OCI-LY7 (cell line): ENCODE measurements around the gene ERBIN. TPM values are rescaled to one million over a fixed set of nuclear protein-coding genes. Genes with fewer than 3 reads are reported as not detected.

Experiments
- BruUV-seq: library from RNA; stranded (reverse); fragments of 400-500 nt; replicated peaks from 2 replicates; lab custom pipeline; 2021; lab: Mats Ljungman, UMichigan
- CTCF ChIA-PET: fragments of 300-600 bp; sonication (Branson Sonifier 250); formaldehyde crosslinking; loops from one replicate; lab custom pipeline; 2022; ENCODE audit warnings: antibody characterized with exemption; ENCODE audit not compliant: unreplicated experiment; lab: Charles Lee
- POLR2A ChIA-PET: fragments of 300-600 bp; sonication (Branson Sonifier 250); formaldehyde crosslinking; loops from one replicate; lab custom pipeline; 2022; ENCODE audit warnings: antibody characterized with exemption; lab: Charles Lee
- DNase-seq: peaks from one replicate; pipeline ENCODE4 v3.0.0-alpha.2; 2015; ENCODE audit warnings: low spot score
- H2AFZ ChIP-seq: fragments of 200-600 bp; sonication (generic), shearing (Covaris generic); 2 replicates; pipeline ENCODE4 v1.6.1; 2014; ENCODE audit warnings: mild to moderate bottlenecking, antibody characterized with exemption, low read length, moderate library complexity
- H3K27ac ChIP-seq: fragments of 200-600 bp; sonication (generic); 2 replicates; pipeline ENCODE4 v1.5.1; 2014; ENCODE audit warnings: mixed run types, low read depth, mild to moderate bottlenecking, moderate library complexity, low read length, inconsistent platforms; ENCODE audit not compliant: poor library complexity, severe bottlenecking
- H3K36me3 ChIP-seq: fragments of 200-600 bp; sonication (generic); 2 replicates; pipeline ENCODE4 v1.6.1; 2014; ENCODE audit warnings: mild to moderate bottlenecking, antibody characterized with exemption, low read length, moderate library complexity, mixed read lengths; ENCODE audit not compliant: insufficient read depth
- H3K4me1 ChIP-seq: fragments of 200-600 bp; sonication (generic); 2 replicates; pipeline ENCODE4 v1.5.1; 2014; ENCODE audit warnings: mild to moderate bottlenecking, low read length; ENCODE audit not compliant: insufficient read depth, poor library complexity, severe bottlenecking
- H3K4me2 ChIP-seq: fragments of 200-600 bp; sonication (generic); 2 replicates; pipeline ENCODE4 v1.6.1; 2014; ENCODE audit warnings: mild to moderate bottlenecking, low read length
- H3K4me3 ChIP-seq: fragments of 200-600 bp; sonication (generic); 2 replicates; pipeline ENCODE4 v1.5.1; 2014; ENCODE audit warnings: mild to moderate bottlenecking, low read depth, low read length; ENCODE audit not compliant: poor library complexity, severe bottlenecking
- H3K79me2 ChIP-seq: fragments of 200-600 bp; sonication (generic); 2 replicates; pipeline ENCODE4 v1.6.1; 2016; ENCODE audit warnings: low read depth, mild to moderate bottlenecking, low read length, moderate library complexity, mixed read lengths; ENCODE audit not compliant: insufficient read depth
- H3K9me2 ChIP-seq: fragments of 200-600 bp; sonication (generic); 2 replicates; pipeline ENCODE4 v1.6.1; 2016; ENCODE audit warnings: mild to moderate bottlenecking, low read length, mixed read lengths; ENCODE audit not compliant: insufficient read depth
- H3K9me3 ChIP-seq: fragments of 200-600 bp; sonication (generic); 2 replicates; pipeline ENCODE4 v1.6.1; 2014; ENCODE audit warnings: mild to moderate bottlenecking, mixed run types, low read length, mixed read lengths
- H4K20me1 ChIP-seq: fragments of 200-600 bp; sonication (generic); 2 replicates; pipeline ENCODE4 v1.6.1; 2014; ENCODE audit warnings: mild to moderate bottlenecking, antibody characterized with exemption, low read length, moderate library complexity, mixed read lengths; ENCODE audit not compliant: insufficient read depth
- EZH2phosphoT487 ChIP-seq: fragments of 200-600 bp; sonication (generic); IDR thresholded peaks from 2 replicates; pipeline ENCODE4 v1.6.1; 2018; ENCODE audit warnings: low read depth, borderline replicate concordance, mild to moderate bottlenecking, mixed run types, antibody characterized with exemption, low read length, moderate library complexity, mixed read lengths
- intact Hi-C: fragments of 100-400 bp; cut with micrococcal nuclease; formaldehyde crosslinking; loops from one replicate; pipeline ENCODE4 v1.10.0; 2022; ENCODE audit not compliant: unreplicated experiment
- total RNA-seq, 2 experiments: library from RNA; depleted of rRNA in 1 of 2; stranded (reverse); fragments of >200 nt in 1 of 2; shearing (Covaris generic) in 1 of 2; gene quantifications; 2 replicates each; pipeline ENCODE4 v1.2.3, GENCODE V29; 2014 to 2022
- TF ChIP-seq, protein P1 (sequence below): fragments of 200-600 bp; sonication (generic); conservative IDR thresholded peaks from 2 replicates; pipeline ENCODE4 v1.5.1; 2014; ENCODE audit warnings: mild to moderate bottlenecking, antibody characterized with exemption, low read length, moderate library complexity, mixed read lengths

Gene ERBIN
- total RNA-seq, 2 experiments from 2014 or later: 84.5 to 132 TPM

DNA sequence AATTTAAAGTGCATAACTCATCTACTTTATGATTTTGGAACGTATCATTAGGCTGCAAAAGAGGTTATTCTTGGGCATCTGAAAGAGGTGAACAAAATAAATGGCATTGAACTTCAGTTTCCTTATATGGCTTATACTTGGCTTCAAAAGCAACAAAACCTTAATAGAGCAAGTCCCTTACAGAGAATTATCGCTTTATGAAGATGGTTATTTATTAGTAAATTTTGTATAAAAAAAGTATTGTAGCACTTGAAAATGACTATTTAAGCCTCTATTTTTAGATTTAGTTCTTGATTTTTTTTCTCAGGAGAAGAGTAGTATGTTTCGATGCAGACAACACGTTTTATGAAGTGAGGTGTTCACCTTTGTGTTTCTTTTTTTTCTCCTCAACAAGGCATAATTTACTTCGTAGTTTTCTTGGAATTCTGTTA, 2.0 kb downstream of the ERBIN start:
- CTCF ChIA-PET: no interaction called here
- no peaks in the 10 kb centered on the region for H3K9me3 ChIP-seq

DNA sequence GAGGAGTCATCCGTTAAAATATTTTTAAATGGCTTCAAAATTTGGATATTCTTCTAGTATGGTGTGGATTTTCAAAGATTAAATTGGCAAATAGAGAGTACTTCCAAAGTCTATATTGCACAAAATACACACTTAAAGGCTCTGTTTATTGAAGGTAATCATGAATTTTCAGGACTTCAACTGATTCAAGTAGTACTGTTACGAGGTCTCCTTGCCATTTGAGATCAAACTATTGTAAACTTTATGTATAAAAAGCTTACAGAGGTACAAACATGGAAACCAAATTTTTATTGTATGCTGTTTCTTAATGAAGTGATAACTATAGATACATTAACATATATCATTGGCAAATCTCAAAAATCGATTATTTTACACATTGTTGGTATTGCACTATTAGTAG, 2.5 kb downstream of the ERBIN start:
- DNase-seq: no peak
- no peaks in the 10 kb centered on the region for H3K9me3 ChIP-seq
- H3K27ac ChIP-seq: peak overlapping the region; percentile 97
- POLR2A ChIA-PET: interaction anchor here (0.5 to 2.8 kb wide), 6 partner anchors 9 to 215 kb away, joined by 3 to 16 read pairs (median 4); partner anchors contain the start of gene SREK1
- peaks cover 38% of the 10 kb centered on the region for H4K20me1 ChIP-seq
- peaks cover 77% of the 10 kb centered on the region for H3K79me2 ChIP-seq
- H3K4me2 ChIP-seq: peak overlapping the region; percentile 94
- TF ChIP-seq, protein P1, sequence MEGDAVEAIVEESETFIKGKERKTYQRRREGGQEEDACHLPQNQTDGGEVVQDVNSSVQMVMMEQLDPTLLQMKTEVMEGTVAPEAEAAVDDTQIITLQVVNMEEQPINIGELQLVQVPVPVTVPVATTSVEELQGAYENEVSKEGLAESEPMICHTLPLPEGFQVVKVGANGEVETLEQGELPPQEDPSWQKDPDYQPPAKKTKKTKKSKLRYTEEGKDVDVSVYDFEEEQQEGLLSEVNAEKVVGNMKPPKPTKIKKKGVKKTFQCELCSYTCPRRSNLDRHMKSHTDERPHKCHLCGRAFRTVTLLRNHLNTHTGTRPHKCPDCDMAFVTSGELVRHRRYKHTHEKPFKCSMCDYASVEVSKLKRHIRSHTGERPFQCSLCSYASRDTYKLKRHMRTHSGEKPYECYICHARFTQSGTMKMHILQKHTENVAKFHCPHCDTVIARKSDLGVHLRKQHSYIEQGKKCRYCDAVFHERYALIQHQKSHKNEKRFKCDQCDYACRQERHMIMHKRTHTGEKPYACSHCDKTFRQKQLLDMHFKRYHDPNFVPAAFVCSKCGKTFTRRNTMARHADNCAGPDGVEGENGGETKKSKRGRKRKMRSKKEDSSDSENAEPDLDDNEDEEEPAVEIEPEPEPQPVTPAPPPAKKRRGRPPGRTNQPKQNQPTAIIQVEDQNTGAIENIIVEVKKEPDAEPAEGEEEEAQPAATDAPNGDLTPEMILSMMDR: no peak
- no peak for TF ChIP-seq EZH2phosphoT487
- peak overlapping the region; percentile 83 for H3K4me3 ChIP-seq
- CTCF ChIA-PET: interaction anchor here (0.7 kb wide), 1 partner anchor 19 kb away, joined by 3 read pairs; no protein-coding TSS in a partner anchor
- no peak overlapping the region for H2AFZ ChIP-seq
- intact Hi-C loops: loop anchor here (5.0 to 10.0 kb wide), 3 partner anchors 83 to 1276 kb away; partner anchors contain the start of genes NLN and SGTB
- peaks cover 52% of the 10 kb centered on the region for H3K4me1 ChIP-seq
- BruUV-seq: no TSS peak
- no peaks in the 10 kb centered on the region for H3K9me2 ChIP-seq
- H3K36me3 ChIP-seq: peaks cover 36% of the 10 kb centered on the region

More for the DNA sequence above, 2.0 kb downstream of the ERBIN start:
- Histone ChIP-seq H3K36me3 (peaks cover 34% of the 10 kb centered on the region), H3K79me2 (peaks cover 71% of the 10 kb centered on the region), H3K4me3 (peak overlapping the region; percentile 83), H4K20me1 (peaks cover 38% of the 10 kb centered on the region), H3K9me2 (no peaks in the 10 kb centered on the region), H3K4me2 (peak overlapping the region; percentile 94), H2AFZ (no peak overlapping the region; the same call in 1 of the 2 replicates), H3K27ac (peak overlapping the region; percentile 97), H3K4me1 (peaks cover 49% of the 10 kb centered on the region)
- POLR2A ChIA-PET: interaction anchor here (0.5 to 2.8 kb wide), 6 partner anchors 9 to 108 kb away, joined by 3 to 16 read pairs (median 4); no protein-coding TSS in a partner anchor
- intact Hi-C loops: loop anchor here (5.0 to 10.0 kb wide), 3 partner anchors 84 to 1276 kb away; partner anchors contain the start of genes NLN and SGTB
- no peak for DNase-seq
- BruUV-seq: no TSS peak
- TF ChIP-seq, protein P1: no peak
- no peak for TF ChIP-seq EZH2phosphoT487

DNA sequence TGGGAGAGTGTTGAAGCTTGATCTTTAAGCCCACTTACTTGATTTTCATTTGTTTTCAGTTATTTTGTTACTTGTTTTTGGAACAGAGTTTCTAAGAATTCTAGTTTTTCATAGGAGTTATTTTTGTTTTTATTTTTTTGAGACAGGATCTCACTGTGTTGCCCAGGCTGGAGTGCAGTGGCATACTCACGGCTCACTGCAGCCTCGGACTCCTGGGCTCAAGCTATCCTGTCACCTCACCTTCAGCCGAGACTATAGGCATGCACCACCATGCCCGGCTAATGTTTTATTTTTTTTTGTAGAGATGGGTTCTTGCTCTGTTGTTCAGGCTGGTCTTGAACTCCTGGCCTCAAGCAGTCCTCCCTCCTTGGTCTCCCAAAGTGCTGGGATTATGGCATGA, 6.3 kb downstream of the ERBIN start:
- H4K20me1 ChIP-seq: peaks cover 61% of the 10 kb centered on the region
- no peak for DNase-seq
- no peak overlapping the region for H3K27ac ChIP-seq
- H3K36me3 ChIP-seq: peaks cover 49% of the 10 kb centered on the region
- intact Hi-C loops: no loop called here
- POLR2A ChIA-PET: interaction anchor here (0.9 kb wide), 1 partner anchor 127 kb away, joined by 3 read pairs; no protein-coding TSS in a partner anchor
- H3K9me3 ChIP-seq: no peaks in the 10 kb centered on the region
- no TSS peak for BruUV-seq
- peaks cover 100% of the 10 kb centered on the region for H3K79me2 ChIP-seq
- H2AFZ ChIP-seq: no peak overlapping the region
- H3K4me1 ChIP-seq: peaks cover 82% of the 10 kb centered on the region
- CTCF ChIA-PET: interaction anchor here (0.6 kb wide), 1 partner anchor 258 kb away, joined by 4 read pairs; no protein-coding TSS in a partner anchor
- no peaks in the 10 kb centered on the region for H3K9me2 ChIP-seq
- H3K4me2 ChIP-seq: peak overlapping the region; percentile 38; the same call in 1 of the 2 replicates
- no peak overlapping the region for H3K4me3 ChIP-seq
- TF ChIP-seq, protein P1: no peak
- no peak for TF ChIP-seq EZH2phosphoT487
